Neural cell (in vitro differentiated cells): ENCODE measurements around the gene HIVEP2. TPM values are rescaled to one million over a fixed set of nuclear protein-coding genes. Genes with fewer than 3 reads are reported as not detected.
A peak's percentile ranks its signal among the peaks of the same experiment; 100 is the strongest.

Experiments
- H2AFZ ChIP-seq: fragments of 200-600, 300-800 bp; sonication (generic), shearing (Covaris generic); 2 replicates; pipeline ENCODE4 v1.6.0; 2014; ENCODE audit warnings: low read depth, mild to moderate bottlenecking, antibody characterized with exemption, low read length, moderate library complexity
- H3F3A ChIP-seq: fragments of 200-600 bp; shearing (Covaris generic); 2 replicates; pipeline ENCODE4 v1.6.1; 2016; ENCODE audit warnings: mild to moderate bottlenecking, moderate library complexity, mixed read lengths, antibody characterized with exemption, low read length; ENCODE audit not compliant: insufficient read depth, poor library complexity, severe bottlenecking
- H3K27ac ChIP-seq: fragments of 200-600, 300-800 bp; sonication (generic), shearing (Covaris generic); 2 replicates; pipeline ENCODE4 v1.5.1; 2014; ENCODE audit warnings: mild to moderate bottlenecking, low read length, moderate library complexity
- H3K27me3 ChIP-seq: fragments of 300-800, 200-600 bp; sonication (generic), shearing (Covaris generic); 2 replicates; pipeline ENCODE4 v1.6.0; 2014; ENCODE audit warnings: mild to moderate bottlenecking, low read depth, low read length, moderate library complexity; ENCODE audit not compliant: insufficient read depth
- H3K36me3 ChIP-seq: fragments of 300-800, 200-600 bp; sonication (generic), shearing (Covaris generic); 2 replicates; pipeline ENCODE4 v1.5.1; 2014; ENCODE audit warnings: mild to moderate bottlenecking, antibody characterized with exemption, low read length, moderate library complexity; ENCODE audit not compliant: insufficient read depth
- H3K4me2 ChIP-seq: fragments of 300-800, 200-600 bp; sonication (generic), shearing (Covaris generic); 2 replicates; pipeline ENCODE4 v1.6.0; 2014; ENCODE audit warnings: mild to moderate bottlenecking, low read length
- H3K4me3 ChIP-seq: fragments of 300-800, 200-600 bp; sonication (generic), shearing (Covaris generic); 2 replicates; pipeline ENCODE4 v1.5.1; 2014; ENCODE audit warnings: mild to moderate bottlenecking, low read length, moderate library complexity
- H3K79me2 ChIP-seq: fragments of 200-600 bp; shearing (Covaris generic); replicated peaks from 2 replicates; pipeline ENCODE4 v1.6.0; 2014; ENCODE audit warnings: mild to moderate bottlenecking, low read length, moderate library complexity; ENCODE audit not compliant: insufficient read depth
- H3K9ac ChIP-seq: fragments of 300-800, 200-600 bp; sonication (generic), shearing (Covaris generic); 2 replicates; pipeline ENCODE4 v1.6.1; 2016; ENCODE audit warnings: mild to moderate bottlenecking, low read length, mixed read lengths
- H3K9me2 ChIP-seq: fragments of 200-600 bp; shearing (Covaris generic); 2 replicates; pipeline ENCODE4 v1.6.1; 2016; ENCODE audit warnings: mild to moderate bottlenecking, low read length, mixed read lengths; ENCODE audit not compliant: insufficient read depth
- H3K9me3 ChIP-seq: fragments of 200-600, 300-800 bp; sonication (generic), shearing (Covaris generic); 2 replicates; pipeline ENCODE4 v1.6.1; 2016; ENCODE audit warnings: mild to moderate bottlenecking, mixed run types, low read length, moderate library complexity, mixed read lengths
- H4K20me1 ChIP-seq: fragments of 200-600 bp; shearing (Covaris generic); 2 replicates; pipeline ENCODE4 v1.6.1; 2016; ENCODE audit warnings: mild to moderate bottlenecking, mixed run types; ENCODE audit not compliant: insufficient read depth
- EP300 ChIP-seq: fragments of 450-650 bp; conservative IDR thresholded peaks from 2 replicates; pipeline ENCODE4 v1.6.1; 2014; ENCODE audit warnings: antibody characterized with exemption, mild to moderate bottlenecking, moderate library complexity; ENCODE audit not compliant: poor library complexity, severe bottlenecking
- EZH2 ChIP-seq: fragments of 200-600, 300-800 bp; shearing (Covaris generic), sonication (generic); IDR thresholded peaks from 2 replicates; pipeline ENCODE4 v1.6.1; 2014; ENCODE audit warnings: antibody characterized with exemption, low read length, borderline replicate concordance, mild to moderate bottlenecking; ENCODE audit not compliant: insufficient read depth, poor library complexity, severe bottlenecking
- MXI1 ChIP-seq: fragments of 450-650 bp; conservative IDR thresholded peaks from 2 replicates; pipeline ENCODE4 v1.6.1; 2014; ENCODE audit warnings: antibody characterized with exemption, mild to moderate bottlenecking; ENCODE audit not compliant: poor library complexity, severe bottlenecking
- POLR2AphosphoS5 ChIP-seq: IDR thresholded peaks from 2 replicates; pipeline ENCODE4 v1.6.1; 2012
- RAD21 ChIP-seq: fragments of 450-650 bp; conservative IDR thresholded peaks from 2 replicates; pipeline ENCODE4 v1.6.1; 2014; ENCODE audit warnings: antibody characterized with exemption, mild to moderate bottlenecking, moderate library complexity
- SMC3 ChIP-seq: fragments of 450-650 bp; conservative IDR thresholded peaks from 2 replicates; pipeline ENCODE4 v1.6.1; 2014; ENCODE audit warnings: antibody characterized with exemption, mild to moderate bottlenecking, moderate library complexity; ENCODE audit not compliant: poor library complexity
- TAF1 ChIP-seq: IDR thresholded peaks from 2 replicates; pipeline ENCODE4 v1.6.1; 2012; ENCODE audit warnings: low read depth
- polyA plus RNA-seq: library from polyadenylated mRNA; depleted of rRNA; stranded (reverse); fragments of >200 nt; gene quantifications from 2 replicates; pipeline ENCODE4 v1.2.3, GENCODE V29; 2014
- TF ChIP-seq, protein P1 (sequence below): fragments of 450-650 bp; IDR thresholded peaks from 2 replicates; pipeline ENCODE4 v1.5.1; 2014; ENCODE audit warnings: antibody characterized with exemption, mild to moderate bottlenecking, moderate library complexity; ENCODE audit not compliant: poor library complexity, severe bottlenecking
- TF ChIP-seq, protein P2 (sequence below): IDR thresholded peaks from 2 replicates; pipeline ENCODE4 v1.6.1; 2012; ENCODE audit warnings: borderline replicate concordance

HIVEP2 gene
- polyA plus RNA-seq, 1 donor from 2014 or later, result 6.0 TPM

DNA sequence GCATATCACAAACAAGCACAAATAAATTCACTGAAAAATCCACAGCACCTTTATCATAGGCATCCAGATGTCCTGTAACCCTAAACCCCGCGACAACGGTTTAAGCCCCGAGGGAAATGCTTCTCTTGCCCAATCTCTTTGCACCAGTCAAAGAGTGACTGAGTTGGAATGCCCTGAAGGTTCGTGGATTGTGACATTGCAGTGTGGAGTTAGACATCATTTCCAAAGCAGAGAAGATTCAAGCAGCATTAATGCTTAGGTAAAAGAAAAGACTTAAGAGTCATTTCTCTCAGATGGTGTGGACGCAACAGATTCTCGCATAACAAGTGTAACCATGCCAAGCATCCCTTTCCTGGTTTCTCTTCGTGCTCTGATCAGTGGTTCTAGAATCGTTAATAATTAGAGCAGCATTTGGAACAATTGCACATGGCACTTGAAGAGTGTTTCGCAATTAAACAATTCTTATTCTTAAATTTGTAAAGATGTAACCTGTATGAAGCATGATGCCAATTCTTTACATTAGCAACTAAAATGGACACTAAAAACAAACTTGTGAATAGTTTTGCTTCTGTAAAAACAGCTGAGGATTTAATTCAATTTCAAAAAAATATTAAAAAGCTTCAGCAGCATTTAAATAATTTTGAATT is 121.6 kb downstream of the HIVEP2 start:
- Histone ChIP-seq H4K20me1 (no peaks in the 10 kb centered on the region), H3K36me3 (no peaks in the 10 kb centered on the region), H3K4me2 (no peak overlapping the region), H3K79me2 (no peaks in the 10 kb centered on the region), H2AFZ (no peak overlapping the region), H3K4me3 (no peak overlapping the region), H3K27ac (no peak overlapping the region), H3K27me3 (no peaks in the 10 kb centered on the region), H3K9ac (no peak overlapping the region), H3K9me3 (no peaks in the 10 kb centered on the region), H3K9me2 (no peaks in the 10 kb centered on the region), H3F3A (no peaks in the 10 kb centered on the region)
- no peak for TF ChIP-seq TAF1

DNA sequence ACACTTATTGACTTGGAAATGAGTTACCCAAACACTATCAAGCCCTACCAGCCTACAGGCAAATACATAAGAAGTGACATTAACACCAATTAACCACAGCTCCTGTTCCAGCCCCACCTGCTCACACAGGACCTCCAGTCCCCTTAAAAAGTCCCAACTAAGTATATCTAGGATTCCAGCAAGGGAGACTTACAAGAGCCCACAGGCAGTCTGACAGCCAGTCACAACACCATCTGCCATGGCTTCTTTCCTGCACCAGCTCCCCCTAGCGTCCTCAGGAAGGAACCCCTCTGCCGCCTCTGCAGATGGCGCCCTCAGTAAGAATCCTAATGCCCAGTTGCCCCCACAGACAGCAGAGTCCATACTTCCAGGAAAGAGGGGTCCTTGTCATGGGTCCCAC is 122.1 kb downstream of the HIVEP2 start:
- no peak overlapping the region for H3K4me3 ChIP-seq
- no peak overlapping the region for H2AFZ ChIP-seq
- H3K9ac ChIP-seq, result no peak overlapping the region
- no peaks in the 10 kb centered on the region for H3K36me3 ChIP-seq
- no peak overlapping the region for H3K27ac ChIP-seq
- no peak overlapping the region for H3K4me2 ChIP-seq
- no peaks in the 10 kb centered on the region for H3K9me2 ChIP-seq
- H3K79me2 ChIP-seq, result no peaks in the 10 kb centered on the region
- H3K27me3 ChIP-seq, result no peaks in the 10 kb centered on the region
- TF ChIP-seq, protein P1, sequence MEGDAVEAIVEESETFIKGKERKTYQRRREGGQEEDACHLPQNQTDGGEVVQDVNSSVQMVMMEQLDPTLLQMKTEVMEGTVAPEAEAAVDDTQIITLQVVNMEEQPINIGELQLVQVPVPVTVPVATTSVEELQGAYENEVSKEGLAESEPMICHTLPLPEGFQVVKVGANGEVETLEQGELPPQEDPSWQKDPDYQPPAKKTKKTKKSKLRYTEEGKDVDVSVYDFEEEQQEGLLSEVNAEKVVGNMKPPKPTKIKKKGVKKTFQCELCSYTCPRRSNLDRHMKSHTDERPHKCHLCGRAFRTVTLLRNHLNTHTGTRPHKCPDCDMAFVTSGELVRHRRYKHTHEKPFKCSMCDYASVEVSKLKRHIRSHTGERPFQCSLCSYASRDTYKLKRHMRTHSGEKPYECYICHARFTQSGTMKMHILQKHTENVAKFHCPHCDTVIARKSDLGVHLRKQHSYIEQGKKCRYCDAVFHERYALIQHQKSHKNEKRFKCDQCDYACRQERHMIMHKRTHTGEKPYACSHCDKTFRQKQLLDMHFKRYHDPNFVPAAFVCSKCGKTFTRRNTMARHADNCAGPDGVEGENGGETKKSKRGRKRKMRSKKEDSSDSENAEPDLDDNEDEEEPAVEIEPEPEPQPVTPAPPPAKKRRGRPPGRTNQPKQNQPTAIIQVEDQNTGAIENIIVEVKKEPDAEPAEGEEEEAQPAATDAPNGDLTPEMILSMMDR, result peak; percentile 27
- no peak for TF ChIP-seq SMC3
- no peaks in the 10 kb centered on the region for H3K9me3 ChIP-seq
- no peaks in the 10 kb centered on the region for H3F3A ChIP-seq
- H4K20me1 ChIP-seq, result no peaks in the 10 kb centered on the region

DNA sequence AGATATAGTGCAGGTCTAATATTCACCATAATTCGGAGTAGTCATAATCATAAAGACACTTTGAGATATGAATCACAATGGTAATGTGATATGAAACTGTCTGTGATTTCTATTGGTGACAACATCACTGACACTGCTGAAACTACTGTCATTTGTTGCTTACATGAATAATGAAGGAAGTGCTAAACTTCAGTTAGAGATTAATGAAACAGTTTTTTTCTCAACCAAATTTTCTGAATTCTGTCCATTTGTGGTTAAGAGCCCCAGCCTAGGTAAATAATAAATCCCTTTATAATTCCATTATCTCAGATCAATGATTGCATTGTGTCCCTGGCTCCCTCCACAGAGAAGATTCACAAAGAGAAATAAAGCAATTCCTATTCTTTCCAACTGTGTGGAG is 122.6 kb downstream of the HIVEP2 start:
- no peak overlapping the region for H3K9ac ChIP-seq
- H3K36me3 ChIP-seq, result no peaks in the 10 kb centered on the region
- no peak overlapping the region for H3K4me2 ChIP-seq
- H3K9me3 ChIP-seq, result no peaks in the 10 kb centered on the region
- no peaks in the 10 kb centered on the region for H3K9me2 ChIP-seq
- TF ChIP-seq EP300 (no peak), POLR2AphosphoS5 (no peak), MXI1 (no peak), SMC3 (no peak), EZH2 (no peak), RAD21 (no peak), TAF1 (no peak)
- TF ChIP-seq, protein P2, sequence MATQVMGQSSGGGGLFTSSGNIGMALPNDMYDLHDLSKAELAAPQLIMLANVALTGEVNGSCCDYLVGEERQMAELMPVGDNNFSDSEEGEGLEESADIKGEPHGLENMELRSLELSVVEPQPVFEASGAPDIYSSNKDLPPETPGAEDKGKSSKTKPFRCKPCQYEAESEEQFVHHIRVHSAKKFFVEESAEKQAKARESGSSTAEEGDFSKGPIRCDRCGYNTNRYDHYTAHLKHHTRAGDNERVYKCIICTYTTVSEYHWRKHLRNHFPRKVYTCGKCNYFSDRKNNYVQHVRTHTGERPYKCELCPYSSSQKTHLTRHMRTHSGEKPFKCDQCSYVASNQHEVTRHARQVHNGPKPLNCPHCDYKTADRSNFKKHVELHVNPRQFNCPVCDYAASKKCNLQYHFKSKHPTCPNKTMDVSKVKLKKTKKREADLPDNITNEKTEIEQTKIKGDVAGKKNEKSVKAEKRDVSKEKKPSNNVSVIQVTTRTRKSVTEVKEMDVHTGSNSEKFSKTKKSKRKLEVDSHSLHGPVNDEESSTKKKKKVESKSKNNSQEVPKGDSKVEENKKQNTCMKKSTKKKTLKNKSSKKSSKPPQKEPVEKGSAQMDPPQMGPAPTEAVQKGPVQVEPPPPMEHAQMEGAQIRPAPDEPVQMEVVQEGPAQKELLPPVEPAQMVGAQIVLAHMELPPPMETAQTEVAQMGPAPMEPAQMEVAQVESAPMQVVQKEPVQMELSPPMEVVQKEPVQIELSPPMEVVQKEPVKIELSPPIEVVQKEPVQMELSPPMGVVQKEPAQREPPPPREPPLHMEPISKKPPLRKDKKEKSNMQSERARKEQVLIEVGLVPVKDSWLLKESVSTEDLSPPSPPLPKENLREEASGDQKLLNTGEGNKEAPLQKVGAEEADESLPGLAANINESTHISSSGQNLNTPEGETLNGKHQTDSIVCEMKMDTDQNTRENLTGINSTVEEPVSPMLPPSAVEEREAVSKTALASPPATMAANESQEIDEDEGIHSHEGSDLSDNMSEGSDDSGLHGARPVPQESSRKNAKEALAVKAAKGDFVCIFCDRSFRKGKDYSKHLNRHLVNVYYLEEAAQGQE, result no peak
- TF ChIP-seq, protein P1, result no peak
- H3K79me2 ChIP-seq, result no peaks in the 10 kb centered on the region
- H3K27me3 ChIP-seq, result no peaks in the 10 kb centered on the region
- no peaks in the 10 kb centered on the region for H3F3A ChIP-seq
- H3K27ac ChIP-seq, result no peak overlapping the region
- no peak overlapping the region for H3K4me3 ChIP-seq
- H2AFZ ChIP-seq, result no peak overlapping the region
- no peaks in the 10 kb centered on the region for H4K20me1 ChIP-seq
